Chondrocyte (in vitro differentiated cells): Measurements from ENCODE around the gene SYNE3. TPM values are rescaled to one million over a fixed set of nuclear protein-coding genes. Genes with fewer than 3 reads are reported as not detected.

Experiments used
- DNase-seq: peaks from one replicate; pipeline ENCODE4 v3.0.0; 2021; ENCODE audit warnings: mixed read lengths, low spot score
- H3K27ac Mint-ChIP-seq: one replicate; pipeline ENCODE4 v1.8.0; 2021; ENCODE audit warnings: mild to moderate bottlenecking, moderate library complexity, mixed read lengths; ENCODE audit not compliant: unreplicated experiment
- H3K27me3 Mint-ChIP-seq: 2 replicates; pipeline ENCODE4 v1.8.0; 2021; ENCODE audit warnings: low read depth, mixed read lengths
- H3K36me3 Mint-ChIP-seq: 2 replicates; pipeline ENCODE4 v1.8.0; 2021; ENCODE audit warnings: low read depth, mixed read lengths
- H3K4me1 Mint-ChIP-seq: 2 replicates; pipeline ENCODE4 v1.8.0; 2021; ENCODE audit warnings: low read depth, mild to moderate bottlenecking, mixed read lengths
- H3K4me3 Mint-ChIP-seq: one replicate; pipeline ENCODE4 v1.8.0; 2021; ENCODE audit warnings: mild to moderate bottlenecking, moderate library complexity, mixed read lengths; ENCODE audit not compliant: unreplicated experiment
- H3K9me3 Mint-ChIP-seq: 2 replicates; pipeline ENCODE4 v1.8.0; 2021; ENCODE audit warnings: low read depth, mixed read lengths
- total RNA-seq: library from RNA; stranded (reverse); gene quantifications from 3 replicates; pipeline ENCODE4 v1.2.1, GENCODE V29; 2021
- TF ChIP-seq, protein P1 (sequence below): fragments of 200-600 bp; sonication (generic); IDR thresholded peaks from 2 replicates; pipeline ENCODE4 v1.5.0; 2021; ENCODE audit warnings: antibody characterized with exemption, mild to moderate bottlenecking, moderate library complexity

SYNE3 gene
- total RNA-seq, 1 donor from 2014 or later: 22.3 TPM

DNA sequence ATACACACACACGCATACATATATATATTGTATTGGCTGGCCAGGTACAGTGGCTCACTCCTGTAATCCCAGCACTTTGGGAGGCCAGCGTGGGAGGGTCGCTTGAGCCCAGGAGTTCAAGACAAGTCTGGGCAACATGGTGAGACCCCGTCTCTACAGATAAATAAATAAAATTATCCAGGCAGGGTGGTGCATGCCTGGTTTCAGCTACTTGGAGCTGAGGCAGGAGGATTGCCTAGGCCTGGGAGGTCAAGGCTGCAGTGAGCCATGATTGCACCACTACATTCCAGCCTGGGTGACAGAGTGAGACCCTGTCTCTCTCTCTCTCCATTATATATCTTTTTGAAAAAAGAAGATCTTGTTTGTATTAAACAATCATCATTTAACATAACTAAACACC, 4.6 kb upstream of the SYNE3 start:
- TF ChIP-seq, protein P1, sequence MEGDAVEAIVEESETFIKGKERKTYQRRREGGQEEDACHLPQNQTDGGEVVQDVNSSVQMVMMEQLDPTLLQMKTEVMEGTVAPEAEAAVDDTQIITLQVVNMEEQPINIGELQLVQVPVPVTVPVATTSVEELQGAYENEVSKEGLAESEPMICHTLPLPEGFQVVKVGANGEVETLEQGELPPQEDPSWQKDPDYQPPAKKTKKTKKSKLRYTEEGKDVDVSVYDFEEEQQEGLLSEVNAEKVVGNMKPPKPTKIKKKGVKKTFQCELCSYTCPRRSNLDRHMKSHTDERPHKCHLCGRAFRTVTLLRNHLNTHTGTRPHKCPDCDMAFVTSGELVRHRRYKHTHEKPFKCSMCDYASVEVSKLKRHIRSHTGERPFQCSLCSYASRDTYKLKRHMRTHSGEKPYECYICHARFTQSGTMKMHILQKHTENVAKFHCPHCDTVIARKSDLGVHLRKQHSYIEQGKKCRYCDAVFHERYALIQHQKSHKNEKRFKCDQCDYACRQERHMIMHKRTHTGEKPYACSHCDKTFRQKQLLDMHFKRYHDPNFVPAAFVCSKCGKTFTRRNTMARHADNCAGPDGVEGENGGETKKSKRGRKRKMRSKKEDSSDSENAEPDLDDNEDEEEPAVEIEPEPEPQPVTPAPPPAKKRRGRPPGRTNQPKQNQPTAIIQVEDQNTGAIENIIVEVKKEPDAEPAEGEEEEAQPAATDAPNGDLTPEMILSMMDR: no peak
- Mint-ChIP-seq H3K36me3 (no peaks in the 10 kb centered on the region), H3K9me3 (no peaks in the 10 kb centered on the region), H3K27me3 (no peaks in the 10 kb centered on the region), H3K4me3 (no peak overlapping the region), H3K27ac (no peak overlapping the region), H3K4me1 (peaks cover 79% of the 10 kb centered on the region)
- DNase-seq: no peak

DNA sequence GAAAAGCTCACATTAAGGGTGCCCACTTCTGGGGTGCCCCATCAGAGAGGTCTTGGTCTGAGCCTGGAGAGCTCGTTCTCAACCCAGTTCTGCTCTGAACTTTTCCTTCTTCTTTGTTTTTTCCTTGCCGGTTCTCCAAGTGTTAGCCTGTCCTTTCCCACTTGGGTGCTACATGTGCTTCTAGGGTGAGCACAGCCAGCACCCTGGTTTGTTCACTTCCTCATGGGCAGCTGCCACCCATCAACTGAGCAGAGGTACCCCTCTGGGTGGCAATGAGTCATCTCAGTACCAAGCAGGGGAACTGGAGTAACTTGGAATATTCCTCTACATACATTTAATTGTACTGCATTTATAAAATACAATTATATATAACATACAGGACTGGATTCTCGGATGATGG, 3.9 kb upstream of the SYNE3 start:
- Mint-ChIP-seq H3K36me3 (no peaks in the 10 kb centered on the region), H3K27ac (peak overlapping the region; percentile 88), H3K4me1 (peaks cover 79% of the 10 kb centered on the region), H3K27me3 (no peaks in the 10 kb centered on the region), H3K4me3 (no peak overlapping the region), H3K9me3 (no peaks in the 10 kb centered on the region)
- no peak for DNase-seq
- TF ChIP-seq, protein P1: no peak

DNA sequence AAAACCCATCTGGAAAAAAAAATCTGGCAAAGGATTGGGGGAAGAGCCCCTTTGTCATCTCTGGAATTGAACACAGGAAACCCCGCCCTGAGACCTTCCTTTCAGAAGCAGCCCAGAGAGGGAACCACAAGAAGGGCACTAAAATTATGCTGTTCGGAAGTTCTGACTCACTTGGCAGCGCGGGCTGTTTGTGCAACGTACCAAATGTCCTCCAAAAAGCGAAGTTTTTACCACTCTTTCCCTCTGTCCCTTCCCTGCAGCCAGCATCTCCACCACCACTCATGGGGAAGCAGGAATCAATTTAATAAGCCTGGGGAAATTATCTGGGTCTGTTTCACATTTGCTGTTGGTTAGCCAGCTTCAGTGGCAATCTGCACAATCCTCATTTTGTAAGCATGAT, 3.2 kb upstream of the SYNE3 start:
- H3K27me3 Mint-ChIP-seq: no peaks in the 10 kb centered on the region
- no peaks in the 10 kb centered on the region for H3K9me3 Mint-ChIP-seq
- no peak overlapping the region for H3K4me3 Mint-ChIP-seq
- no peak for DNase-seq
- H3K4me1 Mint-ChIP-seq: peaks cover 79% of the 10 kb centered on the region
- no peaks in the 10 kb centered on the region for H3K36me3 Mint-ChIP-seq
- H3K27ac Mint-ChIP-seq: peak overlapping the region; percentile 88
- TF ChIP-seq, protein P1: no peak

DNA sequence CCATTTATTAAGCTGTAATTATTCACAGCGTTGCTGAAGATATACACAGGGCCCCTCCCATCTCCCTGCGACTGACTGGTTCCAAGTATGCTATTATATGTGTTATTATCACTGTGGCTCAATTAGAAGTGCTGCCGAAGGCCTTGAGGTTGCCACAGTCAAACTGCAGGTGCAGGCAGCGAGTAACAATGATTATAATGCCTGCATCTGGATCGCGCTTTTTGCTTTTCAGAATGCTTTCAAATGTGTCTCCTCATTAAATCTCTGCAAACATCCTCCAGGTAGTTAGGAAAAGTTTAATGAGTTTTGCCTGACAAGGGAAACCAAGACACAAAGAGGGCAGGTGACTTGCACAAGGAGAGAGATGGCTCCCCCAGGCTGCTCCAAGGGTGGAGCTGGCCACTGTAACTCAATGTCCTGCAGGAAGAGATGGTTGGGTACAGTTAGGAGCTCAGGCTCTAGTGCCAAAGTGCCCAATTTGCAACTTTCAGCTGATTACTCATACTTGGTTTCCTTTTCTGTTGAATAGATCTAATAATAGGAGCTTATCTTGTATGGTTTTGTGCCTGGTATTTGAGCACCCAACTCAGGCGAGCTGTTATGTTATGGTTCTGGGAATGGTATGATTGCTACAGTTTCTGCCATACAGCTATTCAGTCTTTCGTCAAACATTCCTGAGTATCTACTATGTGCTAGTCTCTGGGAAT, 1.7 kb upstream of the SYNE3 start:
- Mint-ChIP-seq H3K36me3 (no peaks in the 10 kb centered on the region), H3K4me3 (no peak overlapping the region), H3K27ac (peak overlapping the region; percentile 88), H3K27me3 (no peaks in the 10 kb centered on the region), H3K4me1 (peaks cover 64% of the 10 kb centered on the region), H3K9me3 (no peaks in the 10 kb centered on the region)
- DNase-seq: no peak
- TF ChIP-seq, protein P1: no peak

DNA sequence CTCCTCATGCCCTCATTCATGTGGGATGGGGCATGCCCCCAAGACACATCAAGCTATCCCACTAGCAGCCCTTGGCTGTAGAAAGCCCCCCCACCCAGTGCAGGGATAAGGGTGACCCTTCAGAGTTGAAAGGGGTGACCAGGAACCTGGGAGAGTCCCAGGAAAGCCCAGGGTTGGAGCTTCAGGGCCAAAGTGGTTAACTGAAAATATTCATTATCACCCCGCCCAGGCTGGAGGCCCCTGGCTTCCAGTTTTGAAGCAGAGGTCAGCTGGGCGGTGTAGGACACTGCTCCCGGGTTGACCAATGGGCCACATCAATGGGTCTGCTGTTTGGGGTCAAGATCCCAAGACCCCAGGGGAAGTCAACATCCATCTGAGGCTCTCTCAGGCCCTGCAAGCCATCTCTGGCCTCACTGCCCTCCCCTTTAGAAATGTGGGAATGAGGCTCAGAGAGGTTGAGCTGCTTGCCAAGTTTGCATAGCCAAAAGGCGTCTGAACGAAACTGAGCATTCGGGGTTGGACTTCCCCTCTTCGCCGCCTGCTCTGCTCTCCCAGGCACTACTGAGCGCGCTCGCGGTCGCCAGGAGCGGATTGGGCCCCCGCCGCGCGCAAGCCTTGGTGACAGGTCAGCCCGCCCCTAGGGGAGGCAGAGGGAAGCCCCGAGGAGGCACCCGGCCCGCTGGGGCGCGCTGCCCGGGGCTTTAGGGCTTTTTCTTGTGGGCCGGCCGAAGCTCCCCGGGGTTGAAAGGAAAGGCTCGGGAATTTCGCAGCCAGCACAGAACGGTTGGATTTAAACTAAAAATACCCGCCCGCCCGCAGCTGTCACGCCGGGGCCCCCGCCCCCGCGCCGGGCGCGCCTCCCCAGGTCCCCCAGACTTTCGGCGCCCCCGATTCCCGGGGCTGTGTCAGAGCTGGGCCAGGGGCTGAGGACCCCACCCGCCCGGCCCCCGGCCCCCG, 576 bp downstream of the SYNE3 start:
- Mint-ChIP-seq H3K4me1 (peaks cover 50% of the 10 kb centered on the region), H3K27ac (peak overlapping the region; percentile 84)

More for the DNA sequence above, 576 bp downstream of the SYNE3 start:
- no peaks in the 10 kb centered on the region for H3K9me3 Mint-ChIP-seq
- H3K4me3 Mint-ChIP-seq: peak overlapping the region; percentile 79
- TF ChIP-seq, protein P1: peak; percentile 67
- no peak for DNase-seq
- no peaks in the 10 kb centered on the region for H3K36me3 Mint-ChIP-seq
- no peaks in the 10 kb centered on the region for H3K27me3 Mint-ChIP-seq
